ENCODE data around the gene CADM1.

DNA sequence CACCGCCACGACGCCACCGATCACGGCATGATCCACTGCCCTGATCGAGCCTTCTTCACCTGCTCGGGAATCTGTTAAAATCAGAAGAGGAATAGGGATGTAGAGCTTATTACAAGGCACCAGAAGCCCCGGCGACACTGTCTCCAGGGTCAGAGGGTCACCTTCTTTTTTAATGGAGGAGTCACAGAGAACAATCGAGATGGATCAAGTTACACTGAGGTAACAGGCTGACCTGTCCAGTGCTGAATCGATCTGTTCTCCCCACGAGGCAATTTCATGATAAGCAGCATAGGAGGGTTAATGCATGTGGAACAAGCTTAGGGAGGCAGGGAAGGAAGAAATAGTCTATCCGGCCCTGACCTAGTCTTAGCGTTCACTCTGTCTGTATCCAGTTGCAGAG, 325.5 kb downstream of the CADM1 start:
- TF ChIP-seq POLR2A (IDR thresholded peaks at IDR 0.05; ENCODE audit: low read length) (no peak), GATA1 (IDR thresholded peaks at IDR 0.05; ENCODE audit: low read depth, low read length) (no peak)
